Measurements from ENCODE around the gene PDPK1. TPM values are rescaled to one million over a fixed set of nuclear protein-coding genes. Genes with fewer than 3 reads are reported as not detected.

The PDPK1 gene
- total and polyA plus RNA-seq, 2 experiments from 2014 or later, result 27.1 to 29.8 TPM

DNA sequence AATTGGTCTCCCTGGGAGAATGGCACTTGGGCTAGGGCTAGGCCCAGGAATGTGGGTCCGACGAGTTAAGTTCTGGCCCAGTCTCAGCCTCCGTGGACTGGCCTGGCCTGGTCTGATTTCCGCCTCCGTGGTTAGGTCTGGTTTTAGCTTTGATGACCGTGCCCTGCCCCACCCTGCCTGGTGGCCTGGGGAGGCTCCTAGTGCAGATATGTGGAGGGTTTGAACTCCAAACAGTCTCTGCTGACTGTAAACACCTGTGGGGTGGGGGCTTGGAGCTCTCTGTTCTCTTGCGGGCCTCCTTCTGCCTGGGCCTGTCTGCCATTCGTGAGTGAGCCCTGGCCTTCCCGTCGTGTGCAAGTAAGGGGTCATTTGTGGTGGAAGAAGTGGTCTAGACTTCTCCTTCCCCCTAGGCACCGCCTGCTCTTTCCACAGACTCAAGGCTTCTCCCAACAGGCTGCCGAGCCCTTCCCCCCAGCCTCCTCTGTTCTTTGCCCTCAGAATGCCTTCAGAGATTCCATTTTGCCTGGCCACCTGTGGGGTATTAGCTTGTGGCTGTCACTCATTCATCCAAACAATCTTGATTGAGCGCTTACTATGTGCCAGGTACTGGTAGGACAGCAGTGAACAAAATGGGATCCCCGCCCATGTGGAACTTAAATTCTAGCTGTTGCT lies 22.5 kb upstream of the PDPK1 start:
- Histone ChIP-seq H3K79me2 (peaks cover 60% of the 10 kb centered on the region), H3K36me3 (replicated peaks; ENCODE audit: insufficient read depth, low read depth) (no peaks in the 10 kb centered on the region), H3K27me3 (no peaks in the 10 kb centered on the region), H3K9me2 (replicated peaks; ENCODE audit: insufficient read depth) (no peaks in the 10 kb centered on the region), H3K9me3 (ENCODE audit: low read depth) (no peaks in the 10 kb centered on the region), H3K4me2 (peak overlapping the region; percentile 98), H3K27ac (peak overlapping the region; percentile 100), H2AFZ (no peak overlapping the region), H3K4me3 (peak overlapping the region; percentile 99), H3K4me1 (ENCODE audit: insufficient read depth) (peaks cover 37% of the 10 kb centered on the region), H4K20me1 (ENCODE audit: insufficient read depth, poor library complexity, severe bottlenecking) (peaks cover 57% of the 10 kb centered on the region)
- 36% methylated on average over 14 of the region's 14 CpGs for WGBS (ENCODE audit: low lambda C conversion rate, missing lambda C conversion rate)
- no peak for DNase-seq (ENCODE audit: low spot score)
- TF ChIP-seq CTCF (IDR thresholded peaks at IDR 0.05; ENCODE audit: poor library complexity) (no peak), EZH2phosphoT487 (IDR thresholded peaks at IDR 0.05; ENCODE audit: low read depth, severe bottlenecking, unreplicated experiment) (no peak), EZH2 (IDR thresholded peaks at IDR 0.05; ENCODE audit: borderline replicate concordance) (no peak)

GRCh38 chr16:2516391-2517240 lies 21.2 kb upstream of the PDPK1 start:
- no peak for DNase-seq (ENCODE audit: low spot score)
- Histone ChIP-seq H3K4me3 (no peak overlapping the region), H4K20me1 (ENCODE audit: insufficient read depth, poor library complexity, severe bottlenecking) (peaks cover 57% of the 10 kb centered on the region)

DNA sequence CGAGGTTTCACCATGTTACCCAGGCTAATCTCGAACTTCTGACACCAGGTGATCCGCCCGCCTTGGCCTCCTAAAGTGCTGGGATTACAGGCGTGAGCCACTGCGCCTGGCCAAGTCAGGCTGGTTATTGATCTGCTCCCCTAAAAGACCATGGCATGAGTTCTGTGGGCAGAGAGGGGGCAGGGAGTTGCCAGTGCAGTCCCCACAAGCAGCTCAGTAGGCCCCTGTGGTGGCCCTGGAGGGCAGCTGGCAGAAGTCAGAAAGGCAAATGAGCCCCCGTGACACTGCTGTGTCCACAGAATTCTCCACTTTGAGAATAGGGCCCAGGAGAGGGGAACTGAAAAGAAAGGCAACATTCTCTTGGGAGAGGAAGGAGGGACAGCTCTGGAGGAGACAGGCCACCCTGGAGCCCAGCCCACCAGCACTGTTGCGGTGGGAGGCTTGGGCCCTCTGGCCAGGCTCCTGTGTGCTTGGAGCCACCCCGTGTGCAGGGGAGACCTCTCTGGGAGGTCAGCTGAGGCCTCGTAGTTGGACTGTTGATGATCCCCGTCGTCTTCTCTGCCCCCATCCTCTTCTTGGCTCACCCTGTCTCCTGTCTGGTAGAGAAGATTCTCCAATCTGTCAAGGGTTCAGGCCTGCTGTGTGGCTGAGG lies 19.7 kb upstream of the PDPK1 start:
- Histone ChIP-seq H3K27ac (no peak overlapping the region), H3K4me2 (peak overlapping the region; percentile 98), H3K27me3 (no peaks in the 10 kb centered on the region), H2AFZ (no peak overlapping the region), H3K9me3 (ENCODE audit: low read depth) (no peaks in the 10 kb centered on the region), H3K79me2 (peaks cover 85% of the 10 kb centered on the region), H3K9me2 (replicated peaks; ENCODE audit: insufficient read depth) (no peaks in the 10 kb centered on the region), H3K4me1 (ENCODE audit: insufficient read depth) (peaks cover 37% of the 10 kb centered on the region), H4K20me1 (ENCODE audit: insufficient read depth, poor library complexity, severe bottlenecking) (peaks cover 58% of the 10 kb centered on the region), H3K36me3 (replicated peaks; ENCODE audit: insufficient read depth, low read depth) (no peaks in the 10 kb centered on the region), H3K4me3 (no peak overlapping the region)
- 89% methylated on average over 12 of the region's 12 CpGs for WGBS (ENCODE audit: low lambda C conversion rate, missing lambda C conversion rate)
- TF ChIP-seq EZH2 (IDR thresholded peaks at IDR 0.05; ENCODE audit: borderline replicate concordance) (no peak), EZH2phosphoT487 (IDR thresholded peaks at IDR 0.05; ENCODE audit: low read depth, severe bottlenecking, unreplicated experiment) (no peak), CTCF (IDR thresholded peaks at IDR 0.05; ENCODE audit: poor library complexity) (no peak)
- DNase-seq (ENCODE audit: low spot score), result no peak

More at GRCh38 chr16:2516391-2517240, 21.2 kb upstream of the PDPK1 start:
- 91% methylated on average over 11 of the region's 11 CpGs for WGBS (ENCODE audit: low lambda C conversion rate, missing lambda C conversion rate)
- Histone ChIP-seq H3K9me3 (ENCODE audit: low read depth) (no peaks in the 10 kb centered on the region), H2AFZ (no peak overlapping the region), H3K9me2 (replicated peaks; ENCODE audit: insufficient read depth) (no peaks in the 10 kb centered on the region), H3K4me1 (ENCODE audit: insufficient read depth) (peaks cover 43% of the 10 kb centered on the region), H3K36me3 (replicated peaks; ENCODE audit: insufficient read depth, low read depth) (no peaks in the 10 kb centered on the region), H3K79me2 (peaks cover 70% of the 10 kb centered on the region), H3K27ac (no peak overlapping the region), H3K4me2 (peak overlapping the region; percentile 98), H3K27me3 (no peaks in the 10 kb centered on the region)
- no peak for TF ChIP-seq EZH2phosphoT487 (IDR thresholded peaks at IDR 0.05; ENCODE audit: low read depth, severe bottlenecking, unreplicated experiment)
- TF ChIP-seq EZH2 (IDR thresholded peaks at IDR 0.05; ENCODE audit: borderline replicate concordance), result no peak
- TF ChIP-seq CTCF (IDR thresholded peaks at IDR 0.05; ENCODE audit: poor library complexity), result no peak
